Endothelial cell of umbilical vein (primary cell): ENCODE measurements around the gene CHD9. TPM values are rescaled to one million over a fixed set of nuclear protein-coding genes. Genes with fewer than 3 reads are reported as not detected.

Experiments used
- BruUV-seq: library from RNA; stranded (reverse); fragments of 400-500 nt; replicated peaks from 2 replicates; lab custom pipeline; 2021; lab: Mats Ljungman, UMichigan
- CTCF ChIA-PET: fragments of 300-600, 350-600 bp; sonication (Branson Sonifier 250); formaldehyde crosslinking; loops from one replicate; lab custom pipeline; 2021; ENCODE audit warnings: antibody characterized with exemption, inconsistent platforms; lab: Charles Lee
- POLR2A ChIA-PET: fragments of 300-600, 350-600 bp; sonication (Branson Sonifier 250); formaldehyde crosslinking; loops from one replicate; lab custom pipeline; 2021; ENCODE audit warnings: antibody characterized with exemption, inconsistent platforms; lab: Charles Lee
- DNase-seq: peaks from one replicate; pipeline ENCODE4 v3.0.0-alpha.2; 2011; ENCODE audit warnings: low read depth, low spot score
- FAIRE-seq: peaks from 2 replicates; lab custom pipeline; 2011; peaks lifted over from hg19 to GRCh38; lab: Jason Lieb, UNC
- H2AFZ ChIP-seq: 2 replicates; pipeline ENCODE4 v1.6.0; 2012; ENCODE audit warnings: low read depth, low read length, control low read depth, inconsistent platforms
- H3K27ac ChIP-seq: 2 replicates; pipeline ENCODE4 v1.5.1; 2011; ENCODE audit warnings: low read depth, mild to moderate bottlenecking, control low read depth, low read length, moderate library complexity; ENCODE audit not compliant: insufficient read depth
- H3K27me3 ChIP-seq, 2 experiments: 2 replicates each; pipeline versions ENCODE4 v1.6.0 to v1.6.1; 2011; ENCODE audit warnings: low read length in 2 of 2, mixed read lengths in 1 of 2; ENCODE audit not compliant: control insufficient read depth in 2 of 2, insufficient read depth in 2 of 2
- H3K36me3 ChIP-seq, 2 experiments: 2 replicates in 1 of 2; 3 replicates in 1 of 2; pipeline ENCODE4 v1.5.1; 2011; ENCODE audit warnings: low read length in 2 of 2, mild to moderate bottlenecking in 1 of 2, moderate library complexity in 1 of 2; ENCODE audit not compliant: control insufficient read depth in 2 of 2, insufficient read depth in 2 of 2; ENCODE audit errors: extremely low read depth in 1 of 2
- H3K4me1 ChIP-seq: 3 replicates; pipeline ENCODE4 v1.5.1; 2011; ENCODE audit warnings: mild to moderate bottlenecking, low read length; ENCODE audit not compliant: control insufficient read depth, insufficient read depth; ENCODE audit errors: extremely low read depth
- H3K4me2 ChIP-seq: 2 replicates; pipeline ENCODE4 v1.6.1; 2011; ENCODE audit warnings: low read length, control low read depth, mixed read lengths; ENCODE audit not compliant: insufficient read depth
- H3K4me3 ChIP-seq, 3 experiments: fragments of 200-600 bp in 1 of 3; sonication (generic), shearing (Covaris generic) in 1 of 3; replicated peaks in 1 of 3; 2 replicates each; pipeline ENCODE4 v1.5.1; 2011 to 2016; ENCODE audit warnings: control low read depth in 3 of 3, low read length in 3 of 3, mild to moderate bottlenecking in 2 of 3, inconsistent platforms in 1 of 3, low read depth in 1 of 3, moderate library complexity in 1 of 3; ENCODE audit not compliant: insufficient read depth in 1 of 3
- H3K79me2 ChIP-seq: 2 replicates; pipeline ENCODE4 v1.6.0; 2012; ENCODE audit warnings: low read length, inconsistent platforms; ENCODE audit not compliant: control insufficient read depth, insufficient read depth
- H3K9ac ChIP-seq: replicated peaks from 2 replicates; pipeline ENCODE3; 2011; ENCODE audit warnings: low read length, control low read depth; ENCODE audit not compliant: insufficient read depth; ENCODE audit errors: extremely low read depth
- H3K9me1 ChIP-seq: replicated peaks from 3 replicates; pipeline ENCODE4 v1.6.0; 2011; ENCODE audit warnings: mild to moderate bottlenecking, low read length; ENCODE audit not compliant: control insufficient read depth, insufficient read depth; ENCODE audit errors: extremely low read depth
- H3K9me3 ChIP-seq: replicated peaks from 2 replicates; pipeline ENCODE4 v1.5.1; 2012; ENCODE audit warnings: low read length, inconsistent platforms; ENCODE audit not compliant: control insufficient read depth, insufficient read depth
- H4K20me1 ChIP-seq: replicated peaks from 2 replicates; pipeline ENCODE3; 2011; ENCODE audit warnings: mild to moderate bottlenecking, low read length; ENCODE audit not compliant: control insufficient read depth, insufficient read depth; ENCODE audit errors: extremely low read depth
- EZH2 ChIP-seq: IDR thresholded peaks from 2 replicates; pipeline ENCODE4 v1.6.1; 2012; ENCODE audit warnings: borderline replicate concordance, low read depth, mild to moderate bottlenecking, moderate library complexity, low read length, inconsistent platforms; ENCODE audit not compliant: severe bottlenecking
- FOS ChIP-seq: IDR thresholded peaks from 2 replicates; pipeline ENCODE4 v1.6.1; 2011; ENCODE audit warnings: mild to moderate bottlenecking, low read length, moderate library complexity, borderline replicate concordance; ENCODE audit not compliant: insufficient read depth
- GATA2 ChIP-seq: IDR thresholded peaks from 2 replicates; pipeline ENCODE4 v1.7.0; 2011; ENCODE audit warnings: low read depth, mild to moderate bottlenecking, moderate library complexity, mixed read lengths, low read length; ENCODE audit not compliant: insufficient read length, insufficient read depth
- JUN ChIP-seq: IDR thresholded peaks from 2 replicates; pipeline ENCODE4 v1.6.1; 2011; ENCODE audit warnings: borderline replicate concordance, low read depth; ENCODE audit not compliant: insufficient read length, insufficient read depth
- MYC ChIP-seq: IDR thresholded peaks from one replicate; pipeline ENCODE4 v1.6.1; 2011; ENCODE audit warnings: mild to moderate bottlenecking, low read depth, low read length
- POLR2A ChIP-seq: IDR thresholded peaks from 2 replicates; pipeline ENCODE4 v1.6.1; 2012; ENCODE audit warnings: low read depth, mild to moderate bottlenecking, control low read depth, low read length
- dilution Hi-C: fragments of 300-500 bp; cut with MboI; formaldehyde crosslinking; loops from one replicate; pipeline ENCODE4 v1.15.0; 2019; ENCODE audit warnings: low sequenced_read_pairs; ENCODE audit not compliant: extremely low pct_ligation_motif_present
- intact Hi-C: fragments of 100-400 bp; cut with micrococcal nuclease; formaldehyde crosslinking; loops from one replicate; pipeline ENCODE4 v1.10.0; 2022
- polyA plus RNA-seq, 4 experiments: library from polyadenylated mRNA; depleted of rRNA in 3 of 4; stranded (reverse) in 3 of 4; unstranded in 1 of 4; fragments of >200 nt; gene quantifications; 2 replicates each; pipeline versions ENCODE4 v1.2.1 to v1.2.3, GENCODE V29; 2011 to 2012; ENCODE audit warnings: missing spikeins in 1 of 4
- total RNA-seq: library from RNA; stranded (reverse); gene quantifications from 2 replicates; pipeline ENCODE4 v1.2.3, GENCODE V29; 2021
- TF ChIP-seq, protein P1 (sequence below), 2 donors: IDR thresholded peaks; 1 replicate in 1 of 2; 2 replicates in 1 of 2; pipeline ENCODE4 v1.5.1; 2011; ENCODE audit warnings: low read length in 2 of 2, mild to moderate bottlenecking in 2 of 2, moderate library complexity in 2 of 2, control low read depth in 1 of 2, inconsistent platforms in 1 of 2, low read depth in 1 of 2; ENCODE audit not compliant: insufficient read depth in 1 of 2; ENCODE audit errors: extremely low read depth in 1 of 2
- TF ChIP-seq, protein P2 (sequence below): IDR thresholded peaks from 2 replicates; pipeline ENCODE4 v1.6.1; 2011; ENCODE audit not compliant: insufficient read depth, insufficient read length

CHD9 gene
- total and polyA plus RNA-seq, 2 donors (not counting 3 experiments of a cell fraction or from before 2014, with no cell fraction given): 9.9 to 59.2 TPM

DNA sequence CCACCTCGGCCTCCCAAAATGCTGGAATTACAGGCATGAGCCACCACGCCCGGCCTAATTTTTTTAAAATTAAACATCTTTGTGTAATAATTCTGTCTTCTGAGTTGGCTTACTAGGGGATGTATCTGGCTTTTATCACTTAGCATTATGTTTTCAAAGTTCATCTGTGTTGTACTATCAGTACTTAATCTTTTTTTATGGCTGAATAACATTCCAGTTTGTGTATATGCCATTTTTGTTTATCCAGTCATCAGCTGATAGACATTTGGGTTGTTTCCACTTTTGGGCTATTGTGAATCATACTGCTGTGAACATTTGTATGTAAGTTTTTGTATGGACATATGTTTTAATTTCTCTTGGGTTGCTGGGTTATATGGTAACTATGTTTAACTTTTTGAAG is 69.0 kb downstream of the CHD9 start:
- H3K4me1 ChIP-seq: no peaks in the 10 kb centered on the region
- H3K27me3 ChIP-seq: no peaks in the 10 kb centered on the region
- no peaks in the 10 kb centered on the region for H4K20me1 ChIP-seq
- no peak overlapping the region for H3K4me3 ChIP-seq
- no TSS peak for BruUV-seq
- dilution Hi-C loops (no loop called here), intact Hi-C loops (no loop called here)
- H2AFZ ChIP-seq: no peak overlapping the region
- H3K4me2 ChIP-seq: no peak overlapping the region
- H3K79me2 ChIP-seq: no peaks in the 10 kb centered on the region
- DNase-seq: no peak
- no peaks in the 10 kb centered on the region for H3K9me1 ChIP-seq
- H3K9ac ChIP-seq: no peak overlapping the region
- H3K9me3 ChIP-seq: no peaks in the 10 kb centered on the region
- H3K27ac ChIP-seq: no peak overlapping the region
- H3K36me3 ChIP-seq: no peaks in the 10 kb centered on the region
- ChIA-PET POLR2A (no interaction called here), CTCF (no interaction called here)
- TF ChIP-seq POLR2A (no peak), JUN (no peak), FOS (no peak), EZH2 (no peak), GATA2 (no peak), MYC (no peak)
- TF ChIP-seq, protein P1, sequence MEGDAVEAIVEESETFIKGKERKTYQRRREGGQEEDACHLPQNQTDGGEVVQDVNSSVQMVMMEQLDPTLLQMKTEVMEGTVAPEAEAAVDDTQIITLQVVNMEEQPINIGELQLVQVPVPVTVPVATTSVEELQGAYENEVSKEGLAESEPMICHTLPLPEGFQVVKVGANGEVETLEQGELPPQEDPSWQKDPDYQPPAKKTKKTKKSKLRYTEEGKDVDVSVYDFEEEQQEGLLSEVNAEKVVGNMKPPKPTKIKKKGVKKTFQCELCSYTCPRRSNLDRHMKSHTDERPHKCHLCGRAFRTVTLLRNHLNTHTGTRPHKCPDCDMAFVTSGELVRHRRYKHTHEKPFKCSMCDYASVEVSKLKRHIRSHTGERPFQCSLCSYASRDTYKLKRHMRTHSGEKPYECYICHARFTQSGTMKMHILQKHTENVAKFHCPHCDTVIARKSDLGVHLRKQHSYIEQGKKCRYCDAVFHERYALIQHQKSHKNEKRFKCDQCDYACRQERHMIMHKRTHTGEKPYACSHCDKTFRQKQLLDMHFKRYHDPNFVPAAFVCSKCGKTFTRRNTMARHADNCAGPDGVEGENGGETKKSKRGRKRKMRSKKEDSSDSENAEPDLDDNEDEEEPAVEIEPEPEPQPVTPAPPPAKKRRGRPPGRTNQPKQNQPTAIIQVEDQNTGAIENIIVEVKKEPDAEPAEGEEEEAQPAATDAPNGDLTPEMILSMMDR (IDR thresholded peaks at IDR 0.05; ENCODE audit: extremely low read depth in 1 of 2, insufficient read depth in 1 of 2, low read depth in 1 of 2, low read length in 2 of 2): no peak
- TF ChIP-seq, protein P2, sequence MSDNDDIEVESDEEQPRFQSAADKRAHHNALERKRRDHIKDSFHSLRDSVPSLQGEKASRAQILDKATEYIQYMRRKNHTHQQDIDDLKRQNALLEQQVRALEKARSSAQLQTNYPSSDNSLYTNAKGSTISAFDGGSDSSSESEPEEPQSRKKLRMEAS: no peak
- FAIRE-seq: no peak
